Measurements from ENCODE around the gene CCDC136.

CCDC136 gene

DNA sequence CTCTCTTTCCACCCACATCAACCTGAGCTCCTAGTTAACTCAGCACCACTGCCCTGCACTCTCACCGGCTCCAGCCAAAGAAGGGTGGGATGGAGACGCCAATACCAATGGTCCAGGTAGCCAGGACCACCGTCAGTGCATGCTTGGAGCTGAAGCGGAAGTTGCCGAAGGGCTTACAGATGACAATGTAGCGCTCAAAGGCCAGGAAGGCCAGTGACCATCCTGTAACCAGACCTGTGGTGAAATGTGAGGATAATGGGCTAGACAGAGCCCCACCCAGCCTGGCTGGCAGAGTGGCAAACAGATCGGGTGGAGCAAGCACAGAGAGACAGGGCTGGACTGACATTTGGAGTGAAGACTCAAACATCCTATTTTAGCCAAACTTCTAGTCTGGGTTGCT, 16.8 kb upstream of the CCDC136 start:
- no peak for DNase-seq
- in situ Hi-C loops (cut with HindIII; ENCODE audit: low pct_ligation_motif_present, low pct_unique_long_range_greater_than_20kb, low sequenced_read_pairs), result no loop called here

DNA sequence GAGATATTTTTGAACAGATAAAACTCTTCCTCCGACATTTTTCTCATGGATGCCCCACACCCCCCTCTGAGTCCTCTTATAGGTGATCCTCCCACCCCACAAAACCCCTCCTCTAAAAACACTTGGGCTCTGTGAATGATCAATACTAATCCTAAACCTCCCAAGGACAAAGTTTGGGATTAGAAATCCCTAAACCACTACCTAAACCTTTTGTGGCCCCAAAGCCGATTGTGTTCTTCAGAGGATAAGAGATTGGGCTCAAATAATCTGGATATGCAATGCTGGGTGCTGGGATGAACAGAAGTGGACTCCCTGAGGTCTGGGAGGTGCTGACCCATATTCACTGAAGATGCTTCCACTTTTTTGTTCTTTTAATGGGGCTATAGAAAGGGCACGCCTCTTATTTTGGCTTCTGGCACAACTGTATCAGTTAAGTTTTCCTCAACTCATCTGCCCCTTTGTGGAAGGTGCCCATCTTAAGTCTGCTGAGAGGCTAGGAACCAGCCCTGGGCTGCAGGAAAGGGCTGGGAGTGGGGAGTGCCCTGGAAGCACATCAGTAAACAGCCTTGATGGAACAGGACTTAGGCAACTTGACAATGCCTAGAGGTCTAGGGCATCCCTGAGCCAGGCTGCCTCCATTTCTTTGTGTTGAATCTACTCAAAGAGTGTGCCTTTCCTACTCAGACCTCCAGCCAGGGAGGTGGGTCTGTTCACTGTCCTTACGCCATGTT, 15.9 kb upstream of the CCDC136 start, which contains the start of gene OPN1SW:
Gene OPN1SW (minus strand): TSS at position 51 of the 731 bp plus-strand sequence. CDS start 13 bp downstream, at position 38.
- no peak for DNase-seq
- in situ Hi-C loops (cut with HindIII; ENCODE audit: low pct_ligation_motif_present, low pct_unique_long_range_greater_than_20kb, low sequenced_read_pairs), result no loop called here

DNA sequence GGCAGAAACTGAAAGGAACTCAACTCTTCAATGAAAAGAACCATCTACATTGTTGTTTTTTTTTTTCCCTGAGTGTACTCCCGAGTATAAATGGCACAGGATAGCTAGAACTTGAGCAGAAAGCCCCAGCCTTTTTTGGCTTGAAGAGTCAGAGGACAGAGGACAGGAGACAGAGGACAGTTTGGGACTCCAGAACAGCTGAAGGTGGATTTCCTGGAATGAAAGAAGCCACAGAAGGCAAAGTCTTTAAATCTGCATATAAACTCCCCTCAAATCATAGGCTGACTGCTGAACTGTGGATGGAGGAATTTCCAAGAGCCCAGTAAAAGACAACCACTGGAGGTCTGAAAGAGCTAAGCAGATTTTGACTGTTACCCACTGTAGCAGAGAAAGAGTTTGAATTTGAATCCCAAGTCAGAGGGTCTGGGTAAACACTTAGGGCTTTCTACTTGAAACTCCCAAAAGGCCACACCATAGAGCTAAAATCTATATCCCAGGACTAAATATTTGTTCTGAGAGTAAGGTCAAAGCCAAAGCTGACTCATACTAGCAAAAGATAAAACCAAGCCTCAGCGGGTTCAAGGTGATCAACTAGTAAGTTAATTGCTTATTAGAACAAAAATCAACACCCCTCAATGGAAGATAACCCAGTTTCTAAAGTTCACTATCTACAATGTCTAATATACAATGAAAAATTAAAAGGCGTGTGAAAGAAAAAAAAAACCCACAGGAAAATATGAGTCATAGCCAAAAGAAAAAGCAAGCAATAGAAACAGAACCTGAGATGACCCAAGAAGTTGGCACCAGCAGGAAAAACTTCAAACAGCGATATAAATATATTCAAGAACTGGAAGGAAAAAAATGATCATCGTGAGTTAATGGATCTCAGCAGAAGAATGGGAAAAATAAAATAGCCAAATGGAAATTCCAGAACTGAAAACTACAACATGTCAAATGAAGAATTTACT, 14.3 kb upstream of the CCDC136 start:
- no peak for DNase-seq
- in situ Hi-C loops (cut with HindIII; ENCODE audit: low pct_ligation_motif_present, low pct_unique_long_range_greater_than_20kb, low sequenced_read_pairs), result no loop called here

DNA sequence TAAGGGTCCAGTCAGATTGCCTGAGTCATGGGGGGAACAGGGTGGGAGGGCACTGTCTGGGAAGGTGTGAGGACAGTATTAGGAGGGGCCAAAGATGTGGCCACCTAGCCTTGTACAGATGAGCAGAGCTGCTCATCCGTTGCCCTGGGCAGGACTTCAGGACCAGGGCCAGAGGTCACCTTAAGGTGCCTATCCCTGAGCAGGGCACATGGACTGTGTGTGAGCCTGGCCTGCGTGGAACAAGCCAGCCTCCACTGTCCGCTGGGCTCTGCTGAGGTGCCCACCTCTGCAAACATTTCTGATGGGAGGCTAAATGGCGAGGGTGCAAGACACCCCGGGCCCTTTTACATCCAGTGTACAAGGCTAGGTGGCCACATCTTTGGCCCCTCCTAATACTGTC, 12.8 kb upstream of the CCDC136 start:
- no peak for DNase-seq
- in situ Hi-C loops (cut with HindIII; ENCODE audit: low pct_ligation_motif_present, low pct_unique_long_range_greater_than_20kb, low sequenced_read_pairs), result no loop called here

DNA sequence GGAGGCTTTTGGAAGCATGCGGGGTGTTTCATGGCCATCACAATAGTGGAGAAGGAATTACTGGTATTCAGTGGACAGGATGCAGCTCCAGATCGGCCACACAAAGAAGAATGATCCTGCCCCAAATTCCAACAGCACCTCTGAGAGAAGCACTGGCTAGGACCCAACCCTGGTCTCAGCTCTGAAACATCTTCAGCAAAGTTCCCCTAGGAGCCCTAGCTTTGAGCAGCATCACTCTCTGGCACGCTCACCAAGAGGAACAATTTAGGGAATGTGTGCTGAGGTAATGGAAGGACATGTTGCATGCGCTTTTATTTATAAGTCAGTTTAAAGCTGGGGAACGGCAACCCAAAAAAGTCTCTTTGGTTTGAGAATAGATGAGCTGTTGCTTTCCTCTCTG, 10.6 kb upstream of the CCDC136 start:
- no peak for DNase-seq
- in situ Hi-C loops (cut with HindIII; ENCODE audit: low pct_ligation_motif_present, low pct_unique_long_range_greater_than_20kb, low sequenced_read_pairs), result no loop called here

DNA sequence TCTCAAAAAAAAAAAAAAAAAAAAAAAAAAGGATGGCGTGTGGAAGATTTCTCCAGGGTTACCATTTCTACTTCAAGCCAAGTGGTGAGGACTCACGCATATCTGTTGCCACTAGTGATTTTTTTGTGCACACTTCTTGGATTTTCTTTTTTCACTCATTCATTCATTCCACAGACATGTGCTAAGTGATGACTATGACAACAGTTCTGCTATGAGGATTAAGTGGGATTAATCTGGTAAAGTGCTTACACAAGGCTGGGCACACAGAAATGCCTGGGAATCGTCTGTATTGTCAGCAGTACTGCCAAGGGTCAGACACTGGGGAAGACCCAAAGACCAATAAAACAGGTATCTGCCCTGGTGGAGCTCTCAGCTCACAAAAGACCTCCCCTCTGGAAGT, 9.9 kb upstream of the CCDC136 start:
- no peak for DNase-seq
- in situ Hi-C loops (cut with HindIII; ENCODE audit: low pct_ligation_motif_present, low pct_unique_long_range_greater_than_20kb, low sequenced_read_pairs), result no loop called here

DNA sequence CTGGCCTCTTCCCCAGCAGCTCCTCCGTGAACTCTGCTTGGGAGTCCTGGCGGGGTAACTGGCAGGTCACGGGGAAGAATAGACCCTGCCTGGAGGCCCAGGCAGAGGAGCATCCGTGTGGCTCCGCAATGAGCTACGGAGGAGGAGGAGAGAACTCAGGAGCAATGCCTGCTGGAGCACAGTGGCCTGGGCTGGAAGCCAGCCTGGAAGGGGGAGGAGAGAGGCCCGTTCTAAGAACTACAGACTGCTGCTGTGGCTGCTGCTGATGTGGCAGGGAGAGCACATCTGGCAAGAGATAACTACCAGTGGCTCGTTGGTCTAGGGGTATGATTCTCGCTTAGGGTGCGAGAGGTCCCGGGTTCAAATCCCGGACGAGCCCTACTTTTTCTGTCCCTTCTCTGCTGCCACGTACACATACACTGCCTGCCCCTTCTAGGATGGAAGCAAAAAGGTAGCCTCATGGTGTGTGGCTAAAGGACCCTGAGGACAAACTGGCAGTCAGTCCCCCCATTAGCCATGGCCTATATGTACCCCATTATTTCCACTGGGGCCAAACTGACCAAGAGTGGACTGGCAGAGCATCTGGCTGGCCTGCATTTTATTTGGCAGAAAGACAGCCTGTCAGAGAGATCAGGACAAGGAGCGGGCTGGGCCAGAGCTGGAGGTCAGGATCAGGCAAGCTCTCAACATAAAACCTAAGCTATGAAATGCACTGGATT, 8.5 kb upstream of the CCDC136 start:
- in situ Hi-C loops (cut with HindIII; ENCODE audit: low pct_ligation_motif_present, low pct_unique_long_range_greater_than_20kb, low sequenced_read_pairs), result no loop called here
- DNase-seq, result no peak

DNA sequence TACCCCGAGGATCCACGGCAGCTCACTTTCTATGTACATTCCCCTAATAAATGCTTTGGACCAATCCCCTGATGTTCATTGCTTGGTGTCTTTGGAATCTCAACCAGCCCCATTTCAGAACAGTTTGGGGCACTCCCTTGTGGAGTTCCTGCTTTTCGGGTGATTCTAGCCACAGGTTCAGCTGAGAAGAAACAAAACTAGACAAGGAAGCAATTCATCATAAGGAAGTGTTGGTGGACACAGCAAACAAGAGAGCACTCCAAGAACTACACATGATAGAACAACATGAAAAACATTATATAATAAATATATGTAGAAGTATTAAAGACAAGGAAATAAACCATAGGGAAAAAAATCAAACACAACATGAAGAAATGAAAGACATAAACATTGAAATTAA, 6.0 kb upstream of the CCDC136 start:
- no peak for DNase-seq
- in situ Hi-C loops (cut with HindIII; ENCODE audit: low pct_ligation_motif_present, low pct_unique_long_range_greater_than_20kb, low sequenced_read_pairs), result no loop called here

DNA sequence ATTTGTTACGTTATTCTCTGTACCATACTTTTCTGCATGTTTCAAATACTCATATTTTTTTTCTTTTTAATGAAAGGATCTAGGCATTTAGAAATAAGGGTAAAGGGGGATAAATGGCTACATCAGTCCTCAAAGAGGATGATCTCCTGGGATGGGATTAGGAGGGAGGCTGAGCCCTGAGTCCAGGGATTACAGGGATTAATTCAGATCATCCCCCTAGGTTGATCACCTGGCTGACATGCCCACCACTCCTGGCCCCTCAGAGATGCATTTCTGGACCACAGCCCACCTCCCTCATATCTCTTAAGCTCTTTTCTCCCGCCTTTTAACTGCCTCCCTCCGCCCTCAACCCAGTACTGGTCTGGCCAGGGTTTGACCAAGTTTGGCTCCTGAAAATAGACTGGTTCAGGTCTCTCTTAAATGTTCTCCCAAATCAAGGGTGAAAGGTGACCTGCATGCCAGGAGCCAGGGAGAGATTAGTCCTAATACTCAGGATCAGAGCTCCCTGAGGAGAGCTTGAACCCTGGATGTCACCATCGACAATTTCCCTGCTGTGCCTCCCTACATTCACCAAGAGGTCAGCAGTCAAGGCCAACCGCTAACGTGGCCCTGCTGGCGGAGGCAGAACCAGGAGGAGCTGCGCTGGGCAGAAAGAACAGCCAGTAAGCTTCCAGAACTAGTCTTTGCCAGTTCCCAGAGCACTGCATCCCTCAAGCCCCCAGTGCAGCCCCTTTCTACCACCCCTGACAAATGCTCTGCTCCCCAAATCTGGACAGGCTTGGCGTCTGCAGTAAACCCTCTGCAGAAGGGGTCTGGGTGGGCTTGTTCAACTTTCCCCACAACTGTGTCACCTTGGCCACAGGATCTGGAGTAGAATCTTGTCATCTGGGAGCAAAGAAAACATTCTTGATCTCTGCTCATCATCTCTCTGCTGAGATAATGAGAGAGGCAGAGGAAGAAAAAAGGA, 3.0 kb upstream of the CCDC136 start:
- in situ Hi-C loops (cut with HindIII; ENCODE audit: low pct_ligation_motif_present, low pct_unique_long_range_greater_than_20kb, low sequenced_read_pairs), result no loop called here
- no peak for DNase-seq

DNA sequence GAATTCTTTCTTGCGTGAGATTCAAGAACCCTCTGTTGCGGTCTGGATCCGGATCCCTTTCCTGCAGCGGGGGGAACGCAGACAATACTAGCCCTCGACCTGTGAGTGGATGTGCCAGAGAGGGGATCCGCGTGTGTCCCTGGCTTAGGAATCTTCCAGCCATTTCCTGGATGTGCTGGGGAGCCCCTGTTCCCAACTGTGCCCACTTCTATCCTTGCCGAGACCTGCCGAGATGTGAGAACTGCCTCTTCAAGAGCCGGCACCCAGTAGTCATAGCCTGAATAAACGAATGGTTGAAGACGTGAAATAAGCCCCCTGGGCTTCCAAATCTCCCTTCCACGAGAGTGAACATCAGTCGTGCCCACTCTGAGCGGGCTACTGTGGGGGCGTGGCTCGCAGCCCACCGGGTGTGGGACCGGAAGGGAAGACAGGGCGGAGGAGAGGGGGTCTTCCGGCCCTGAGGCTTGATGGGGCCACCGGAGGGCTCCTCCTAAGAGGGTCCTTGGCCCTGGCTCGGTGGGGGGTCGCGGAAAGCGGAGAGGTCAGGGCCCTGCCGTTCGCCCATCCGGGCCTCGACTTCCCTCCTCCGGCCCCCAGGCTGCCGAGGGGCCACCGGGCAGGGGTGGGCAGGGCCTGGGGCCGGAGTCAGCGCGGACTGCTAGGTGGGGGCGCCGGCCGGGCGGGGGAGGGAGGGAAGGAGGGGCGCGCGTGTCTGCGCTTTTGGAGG, 1.3 kb upstream of the CCDC136 start:
- no peak for DNase-seq
- in situ Hi-C loops (cut with HindIII; ENCODE audit: low pct_ligation_motif_present, low pct_unique_long_range_greater_than_20kb, low sequenced_read_pairs), result no loop called here

DNA sequence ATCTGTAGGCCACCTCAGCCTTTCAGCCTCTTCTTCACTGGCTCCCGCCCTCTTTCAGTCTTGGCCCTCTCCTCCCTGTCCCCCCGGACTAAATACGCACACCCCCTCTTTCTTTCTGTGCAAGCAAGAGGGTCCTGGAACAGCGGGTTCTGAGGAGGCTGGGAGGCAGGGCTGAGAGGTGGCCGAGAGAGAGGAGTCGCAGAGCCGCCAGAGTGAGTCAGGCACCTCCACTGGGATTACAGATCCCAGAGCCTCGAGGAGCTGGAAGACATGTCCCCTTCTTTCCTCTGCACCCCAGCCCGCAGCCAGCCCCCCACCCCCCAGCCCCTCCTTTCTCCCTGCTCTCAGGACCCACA, 182 bp downstream of the CCDC136 start:
- DNase-seq, result peak; percentile 36
- in situ Hi-C loops (cut with HindIII; ENCODE audit: low pct_ligation_motif_present, low pct_unique_long_range_greater_than_20kb, low sequenced_read_pairs), result no loop called here

DNA sequence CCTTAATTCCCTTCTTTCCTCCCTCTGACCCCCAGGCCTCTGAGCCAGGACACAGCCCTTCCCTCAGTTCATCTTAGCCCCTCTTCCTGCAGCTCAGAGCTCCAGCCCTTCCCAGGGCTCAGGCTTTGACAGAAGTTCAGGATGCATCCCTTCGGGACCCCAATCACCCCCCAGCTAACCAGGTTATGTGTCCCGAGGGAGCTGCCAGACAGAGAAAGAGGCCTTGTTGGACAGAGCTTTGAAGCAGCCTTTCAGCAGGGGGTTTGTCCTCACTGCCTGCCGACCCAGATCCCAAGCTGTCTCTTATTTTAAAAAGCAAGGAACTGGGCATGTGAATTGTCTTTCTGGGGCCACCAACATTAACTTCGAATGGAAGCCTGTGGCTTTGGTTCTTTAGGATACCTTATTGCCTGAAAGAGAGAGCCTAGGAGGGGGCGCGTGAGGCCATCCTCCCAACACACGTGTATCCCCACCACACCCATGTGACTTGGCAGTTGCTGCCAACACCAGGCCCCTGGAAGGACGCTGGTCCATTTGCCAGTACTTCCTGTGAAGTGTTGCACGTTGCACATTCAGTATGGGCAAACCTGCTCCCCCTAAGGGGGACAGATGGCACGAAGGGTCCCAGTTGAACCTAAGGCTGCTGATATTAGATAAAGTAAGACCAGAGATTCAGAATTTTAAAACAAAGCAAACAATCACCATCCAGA, 858 bp downstream of the CCDC136 start:
- in situ Hi-C loops (cut with HindIII; ENCODE audit: low pct_ligation_motif_present, low pct_unique_long_range_greater_than_20kb, low sequenced_read_pairs), result no loop called here
- DNase-seq, result no peak

DNA sequence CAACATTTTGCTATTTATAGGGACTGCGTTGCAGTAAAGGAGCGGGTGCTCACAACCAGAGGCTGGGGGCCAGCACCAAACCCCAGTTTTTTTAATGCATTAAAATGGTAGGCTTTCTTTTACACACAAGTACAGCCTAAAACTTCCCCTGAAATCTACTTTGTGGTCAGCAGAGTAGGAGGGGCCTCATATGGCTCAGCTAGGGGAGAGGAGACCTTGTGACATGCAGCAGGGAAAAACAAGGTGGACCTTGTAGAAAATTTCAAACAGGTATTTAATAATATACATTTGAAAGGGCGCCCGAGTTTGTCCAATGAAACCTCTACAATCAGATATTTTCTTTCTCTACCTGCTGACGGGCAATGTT, 1.4 kb downstream of the CCDC136 start:
- in situ Hi-C loops (cut with HindIII; ENCODE audit: low pct_ligation_motif_present, low pct_unique_long_range_greater_than_20kb, low sequenced_read_pairs), result no loop called here
- DNase-seq, result no peak

DNA sequence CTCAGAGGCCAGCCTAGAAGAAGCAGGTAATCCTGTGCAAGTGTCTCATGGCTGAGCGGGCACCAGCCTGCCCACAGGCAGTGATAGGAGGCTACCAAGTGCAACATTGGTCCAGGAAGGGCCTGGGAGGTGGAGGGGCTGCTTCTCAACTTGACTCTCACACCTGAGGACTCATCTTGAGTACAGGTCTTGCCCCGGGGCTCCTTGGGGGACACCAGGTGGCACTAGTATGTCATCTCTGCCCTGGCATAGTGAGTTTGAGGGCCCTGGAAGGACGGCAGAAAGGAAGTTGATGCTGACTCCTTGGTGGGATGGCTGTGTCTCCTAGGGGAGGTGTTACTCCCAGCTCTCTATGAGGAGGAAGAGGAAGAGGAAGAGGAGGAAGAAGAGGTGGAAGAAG, 2.3 kb downstream of the CCDC136 start:
- in situ Hi-C loops (cut with HindIII; ENCODE audit: low pct_ligation_motif_present, low pct_unique_long_range_greater_than_20kb, low sequenced_read_pairs), result no loop called here
- DNase-seq, result peak; percentile 19

DNA sequence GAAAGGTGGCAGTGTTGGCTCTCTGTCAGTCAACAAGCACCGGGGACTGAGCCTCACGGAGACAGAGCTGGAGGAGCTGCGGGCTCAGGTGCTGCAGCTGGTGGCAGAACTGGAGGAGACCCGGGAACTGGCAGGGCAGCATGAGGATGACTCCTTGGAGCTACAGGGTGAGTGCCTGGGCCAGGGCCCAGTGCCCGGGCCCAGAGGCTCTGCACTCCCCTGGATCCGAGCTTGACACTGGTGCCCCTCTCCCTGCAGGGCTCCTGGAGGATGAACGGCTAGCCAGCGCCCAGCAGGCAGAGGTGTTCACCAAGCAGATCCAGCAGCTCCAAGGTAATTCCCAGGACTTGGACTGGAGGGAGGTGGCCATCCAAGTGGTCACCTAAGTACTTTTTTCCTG, 2.7 kb downstream of the CCDC136 start:
- in situ Hi-C loops (cut with HindIII; ENCODE audit: low pct_ligation_motif_present, low pct_unique_long_range_greater_than_20kb, low sequenced_read_pairs), result no loop called here
- DNase-seq, result no peak

DNA sequence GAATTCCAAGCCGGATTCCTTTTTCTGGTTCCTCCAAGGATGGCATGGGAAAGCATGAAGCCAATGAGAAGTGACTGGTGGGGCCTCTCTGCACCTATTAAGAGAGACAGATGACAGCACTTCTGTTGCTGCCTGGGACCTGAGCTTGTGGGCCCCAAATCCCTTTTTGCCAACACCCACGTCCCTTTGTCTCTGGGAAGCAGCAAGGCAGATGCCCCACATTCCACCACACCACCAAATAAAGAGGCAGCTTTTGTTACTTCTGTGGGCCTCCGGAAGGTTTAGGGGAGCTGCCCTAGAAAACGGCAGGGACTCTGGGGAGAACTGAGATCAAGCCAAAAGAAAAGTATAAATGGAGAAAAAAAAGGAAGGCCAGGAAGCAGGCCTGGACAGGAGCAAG, 3.4 kb downstream of the CCDC136 start:
- DNase-seq, result no peak
- in situ Hi-C loops (cut with HindIII; ENCODE audit: low pct_ligation_motif_present, low pct_unique_long_range_greater_than_20kb, low sequenced_read_pairs), result no loop called here

DNA sequence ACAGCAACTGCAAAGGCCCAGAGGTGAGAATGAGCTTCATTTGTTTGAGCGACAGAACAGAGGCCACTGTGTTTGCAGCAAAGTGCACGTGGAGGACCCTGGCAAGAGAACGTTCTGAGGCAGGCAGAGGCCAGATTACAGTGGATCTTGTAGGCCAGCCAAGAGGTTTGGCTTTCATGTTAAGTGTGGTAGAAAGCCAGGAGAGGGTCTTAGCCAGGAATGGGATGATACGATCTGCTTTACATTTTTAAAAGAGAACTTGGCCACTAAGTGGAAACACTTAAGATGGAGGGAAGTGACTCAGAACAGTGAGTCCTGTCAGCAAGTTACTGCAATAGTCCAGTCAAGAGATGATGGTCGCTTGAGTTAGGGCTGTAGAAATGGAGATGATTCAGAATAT, 4.6 kb downstream of the CCDC136 start:
- in situ Hi-C loops (cut with HindIII; ENCODE audit: low pct_ligation_motif_present, low pct_unique_long_range_greater_than_20kb, low sequenced_read_pairs), result no loop called here
- DNase-seq, result no peak
